Limb (tissue), 2 donors: Measurements from ENCODE around the gene SCD.

Source experiments
- DNase-seq, 2 donors: peaks; one replicate each; pipeline ENCODE4 v3.0.0-alpha.2; 2016; ENCODE audit errors: extremely low spot score in 2 of 2

Gene SCD

DNA sequence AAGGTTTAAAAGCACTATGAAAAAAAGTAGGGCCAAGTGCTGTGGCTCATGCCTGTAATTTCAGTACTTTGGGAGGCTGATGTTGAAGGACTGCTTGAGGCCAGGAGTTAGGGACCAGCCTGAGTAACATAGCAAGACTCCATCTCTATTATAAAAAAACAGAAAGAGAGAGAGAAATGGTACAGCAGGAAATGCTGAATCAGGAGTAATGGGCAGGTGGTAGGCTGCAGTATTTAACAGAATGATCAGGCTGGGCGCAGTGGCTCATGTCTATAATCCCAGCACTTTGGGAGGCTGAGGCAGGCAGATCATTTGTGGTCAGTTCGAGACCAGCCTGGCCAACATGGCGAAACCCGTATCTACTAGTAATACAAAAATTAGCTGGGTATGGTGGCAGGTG is 49.6 kb downstream of the SCD start:
- no peak for DNase-seq

- no peak for DNase-seq
Measured at GRCh38 chr10:100401631-100402328, 54.7 kb downstream of the SCD start.

- DNase-seq: no peak
Measured at GRCh38 chr10:100403734-100404133, 56.7 kb downstream of the SCD start.

- DNase-seq: no peak
Measured at GRCh38 chr10:100413173-100413572, 66.1 kb downstream of the SCD start.
